Liver (tissue), 9 donors: ENCODE measurements around the gene FRMD4A. TPM values are rescaled to one million over a fixed set of nuclear protein-coding genes. Genes with fewer than 3 reads are reported as not detected.

Experiments used
- DNase-seq: peaks from one replicate; pipeline ENCODE4 v3.0.0-alpha.2; 2017; ENCODE audit warnings: low spot score
- H3K27ac ChIP-seq, 2 donors: one replicate each; pipeline ENCODE4 v1.7.0; 2013; ENCODE audit warnings: inconsistent platforms in 2 of 2, low read length in 2 of 2, control low read depth in 1 of 2, low read depth in 1 of 2, mild to moderate bottlenecking in 1 of 2
- H3K27me3 ChIP-seq, 4 donors: one replicate each; pipeline versions ENCODE4 v1.6.1 to v1.7.0; 2013; ENCODE audit warnings: low read length in 3 of 4, inconsistent platforms in 1 of 4, mild to moderate bottlenecking in 1 of 4, moderate library complexity in 1 of 4; ENCODE audit not compliant: control insufficient read depth in 4 of 4, insufficient read depth in 4 of 4
- H3K36me3 ChIP-seq, 4 donors: one replicate each; pipeline versions ENCODE4 v1.6.1 to v1.7.0; 2013; ENCODE audit warnings: low read length in 3 of 4, mild to moderate bottlenecking in 3 of 4, low read depth in 1 of 4, moderate library complexity in 1 of 4; ENCODE audit not compliant: control insufficient read depth in 4 of 4, insufficient read depth in 3 of 4
- H3K4me1 ChIP-seq, 4 donors: one replicate each; pipeline versions ENCODE4 v1.6.1 to v1.7.0; 2013; ENCODE audit warnings: low read length in 3 of 4, mild to moderate bottlenecking in 3 of 4, moderate library complexity in 1 of 4; ENCODE audit not compliant: control insufficient read depth in 4 of 4, insufficient read depth in 4 of 4
- H3K4me3 ChIP-seq, 3 donors: one replicate each; pipeline versions ENCODE4 v1.6.1 to v1.7.0; 2013; ENCODE audit warnings: low read length in 3 of 3, control low read depth in 1 of 3, low read depth in 1 of 3, mild to moderate bottlenecking in 1 of 3
- H3K9ac ChIP-seq, 2 donors: one replicate each; pipeline ENCODE4 v1.7.0; 2013; ENCODE audit warnings: low read length in 2 of 2, mild to moderate bottlenecking in 2 of 2, moderate library complexity in 2 of 2, control low read depth in 1 of 2, low read depth in 1 of 2
- H3K9me3 ChIP-seq, 4 donors: one replicate each; pipeline versions ENCODE4 v1.6.1 to v1.7.0; 2013; ENCODE audit warnings: low read length in 3 of 4; ENCODE audit not compliant: control insufficient read depth in 4 of 4
- ATF3 ChIP-seq: IDR thresholded peaks from 2 replicates; pipeline ENCODE4 v1.6.1; 2016; ENCODE audit warnings: antibody characterized with exemption
- CTCF ChIP-seq: fragments of 150-350 bp; IDR thresholded peaks from 2 replicates; pipeline ENCODE4 v1.5.1; 2017; ENCODE audit warnings: improper control_type of control experiment, low read depth, low read length; ENCODE audit not compliant: missing input control
- EGR1 ChIP-seq, 2 donors: IDR thresholded peaks; 2 replicates each; pipeline ENCODE4 v1.6.1; 2016 to 2018; ENCODE audit warnings: antibody characterized with exemption in 2 of 2, low read depth in 2 of 2
- FOXA1 ChIP-seq: IDR thresholded peaks from 2 replicates; pipeline ENCODE4 v1.6.1; 2016; ENCODE audit warnings: antibody characterized with exemption
- FOXA2 ChIP-seq: IDR thresholded peaks from 2 replicates; pipeline ENCODE4 v1.6.1; 2016; ENCODE audit warnings: antibody characterized with exemption
- GABPA ChIP-seq, 2 donors: IDR thresholded peaks in 1 of 2; conservative IDR thresholded peaks in 1 of 2; 2 replicates each; pipeline ENCODE4 v1.6.1; 2016; ENCODE audit warnings: antibody characterized with exemption in 2 of 2, mild to moderate bottlenecking in 1 of 2, moderate library complexity in 1 of 2
- HNF4A ChIP-seq, 2 donors: conservative IDR thresholded peaks; 2 replicates each; pipeline ENCODE4 v1.6.1; 2016; ENCODE audit warnings: antibody characterized with exemption in 2 of 2, mild to moderate bottlenecking in 2 of 2
- HNF4G ChIP-seq: IDR thresholded peaks from 2 replicates; pipeline ENCODE4 v1.6.1; 2016; ENCODE audit warnings: antibody characterized with exemption
- JUND ChIP-seq, 2 donors: IDR thresholded peaks; 2 replicates each; pipeline ENCODE4 v1.6.1; 2016; ENCODE audit warnings: antibody characterized with exemption in 2 of 2
- MAX ChIP-seq: IDR thresholded peaks from 2 replicates; pipeline ENCODE4 v1.6.1; 2016; ENCODE audit warnings: antibody characterized with exemption
- NR2F2 ChIP-seq: IDR thresholded peaks from 2 replicates; pipeline ENCODE4 v1.6.1; 2016; ENCODE audit warnings: antibody characterized with exemption
- RAD21 ChIP-seq, 2 donors: IDR thresholded peaks; 2 replicates each; pipeline ENCODE4 v1.6.1; 2016; ENCODE audit warnings: antibody characterized with exemption in 2 of 2, mild to moderate bottlenecking in 2 of 2
- REST ChIP-seq: IDR thresholded peaks from 2 replicates; pipeline ENCODE4 v1.6.1; 2016; ENCODE audit warnings: antibody characterized with exemption, mild to moderate bottlenecking
- RXRA ChIP-seq, 2 donors: IDR thresholded peaks; 2 replicates each; pipeline ENCODE4 v1.6.1; 2017 to 2018; ENCODE audit warnings: antibody characterized with exemption in 2 of 2, mild to moderate bottlenecking in 1 of 2
- SP1 ChIP-seq: IDR thresholded peaks from 2 replicates; pipeline ENCODE4 v1.6.1; 2018; ENCODE audit warnings: antibody characterized with exemption, mild to moderate bottlenecking
- TAF1 ChIP-seq: conservative IDR thresholded peaks from 2 replicates; pipeline ENCODE4 v1.6.1; 2016; ENCODE audit warnings: antibody characterized with exemption, mild to moderate bottlenecking
- YY1 ChIP-seq: IDR thresholded peaks from 2 replicates; pipeline ENCODE4 v1.6.1; 2016; ENCODE audit warnings: antibody characterized with exemption, mild to moderate bottlenecking
- ZBTB33 ChIP-seq: IDR thresholded peaks from 2 replicates; pipeline ENCODE4 v1.6.1; 2016; ENCODE audit warnings: antibody characterized with exemption
- WGBS: extraction: QIAGEN DNeasy Blood & Tissue Kit; methylation state at CpG from one replicate; pipeline ENCODE4 v1.1.7; 2013; 5-methylcytosine and 5-hydroxymethylcytosine counted together
- polyA plus RNA-seq, 2 donors: library from polyadenylated mRNA; stranded (reverse) in 1 of 2; unstranded in 1 of 2; fragments of 200-250 nt in 1 of 2; fragments of >200 nt in 1 of 2; fragmentation: Nextera tagmentation in 1 of 2; extraction: Ambion mirVana in 1 of 2; gene quantifications; one replicate each; pipeline versions ENCODE4 v1.2.1 to v1.2.3, GENCODE V29; 2013 to 2015
- total RNA-seq, 2 donors: library from RNA; depleted of rRNA; stranded (reverse); fragments of >200 nt; gene quantifications; one replicate each; pipeline ENCODE4 v1.2.3, GENCODE V29; 2014
- donor health status: healthy.
- donor health status: healthy.
- donor health status: healthy.
- donor health status: healthy.
- donor health status: healthy.

The FRMD4A gene
- total and polyA plus RNA-seq, 4 donors = 8.2 to 34.3 (median 13.1) TPM

GRCh38 chr10:14032406-14032998 lies 298.2 kb downstream of the FRMD4A start:
- no peaks in the 10 kb centered on the region for H3K4me1 ChIP-seq
- H3K36me3 ChIP-seq = no peaks in the 10 kb centered on the region
- H3K4me3 ChIP-seq = no peak overlapping the region
- no peaks in the 10 kb centered on the region for H3K9me3 ChIP-seq
- 42% methylated on average over 17 of the region's 17 CpGs for WGBS
- H3K9ac ChIP-seq = no peak overlapping the region
- no peaks in the 10 kb centered on the region for H3K27me3 ChIP-seq
- TF ChIP-seq REST = no peak
- TF ChIP-seq RAD21 (IDR thresholded peaks at IDR 0.05) = peak; percentile 33 to 73
- TF ChIP-seq SP1 = no peak
- no peak for TF ChIP-seq FOXA2
- TF ChIP-seq CTCF = peak; percentile 46
- peak; percentile 50 for DNase-seq
- no peak overlapping the region for H3K27ac ChIP-seq

- Histone ChIP-seq H3K4me1 (no peaks in the 10 kb centered on the region), H3K27ac (no peak overlapping the region), H3K4me3 (no peak overlapping the region), H3K9me3 (no peaks in the 10 kb centered on the region), H3K36me3 (no peaks in the 10 kb centered on the region), H3K27me3 (no peaks in the 10 kb centered on the region), H3K9ac (no peak overlapping the region)
- TF ChIP-seq NR2F2 (no peak), FOXA2 (no peak), ZBTB33 (no peak), RAD21 (IDR thresholded peaks at IDR 0.05) (no peak), RXRA (IDR thresholded peaks at IDR 0.05) (no peak), JUND (IDR thresholded peaks at IDR 0.05) (no peak), GABPA (IDR thresholded peaks at IDR 0.05 in 1 of 2, conservative IDR thresholded peaks at IDR 0.05 in 1 of 2) (no peak), ATF3 (no peak), REST (no peak), HNF4G (no peak), YY1 (no peak), FOXA1 (no peak), MAX (no peak), CTCF (no peak), EGR1 (IDR thresholded peaks at IDR 0.05; ENCODE audit: low read depth in 2 of 2) (no peak), HNF4A (conservative IDR thresholded peaks at IDR 0.05) (no peak), SP1 (no peak), TAF1 (no peak)
- no peak for DNase-seq
- WGBS = 94% methylated on average over 4 of the region's 4 CpGs
Observed at GRCh38 chr10:14026325-14026724, 304.4 kb downstream of the FRMD4A start.
